Bronchial epithelial cell (primary cell): Measurements from ENCODE around the gene RNASE4. TPM values are rescaled to one million over a fixed set of nuclear protein-coding genes. Genes with fewer than 3 reads are reported as not detected.

Experiments
- DNase-seq: peaks from one replicate; pipeline ENCODE4 v3.0.0-alpha.2; 2010; ENCODE audit warnings: low read depth
- FAIRE-seq: peaks from 2 replicates; lab custom pipeline; 2011; peaks lifted over from hg19 to GRCh38; lab: Jason Lieb, UNC
- H3K27me3 ChIP-seq: 2 replicates; pipeline ENCODE4 v1.5.1; 2011; ENCODE audit warnings: low read length; ENCODE audit not compliant: control insufficient read depth, insufficient read depth
- H3K36me3 ChIP-seq: 2 replicates; pipeline ENCODE4 v1.5.1; 2011; ENCODE audit warnings: low read length; ENCODE audit not compliant: control insufficient read depth, insufficient read depth
- H3K4me3 ChIP-seq: 2 replicates; pipeline ENCODE4 v1.5.1; 2011; ENCODE audit warnings: mild to moderate bottlenecking, low read depth, low read length, control low read depth
- CTCF ChIP-seq: IDR thresholded peaks from 2 replicates; pipeline ENCODE4 v1.5.1; 2011; ENCODE audit warnings: mild to moderate bottlenecking, moderate library complexity, low read length, control low read depth, inconsistent platforms; ENCODE audit not compliant: insufficient read depth, severe bottlenecking
- total RNA-seq: library from RNA; depleted of rRNA; stranded (reverse); fragments of >200 nt; gene quantifications from 2 replicates; pipeline ENCODE4 v1.2.1, GENCODE V29; 2014

The RNASE4 gene
- total RNA-seq, 1 donor from 2014 or later = 4.7 TPM

- Histone ChIP-seq H3K27me3 (peaks cover 8% of the 10 kb centered on the region), H3K4me3 (peak overlapping the region; percentile 3), H3K36me3 (no peaks in the 10 kb centered on the region)
- peak; percentile 78 for DNase-seq
- no peak for FAIRE-seq
- no peak for TF ChIP-seq CTCF
Measured at GRCh38 chr14:20652996-20653975, 31.1 kb upstream of the RNASE4 start.

- no peak overlapping the region for H3K4me3 ChIP-seq
- DNase-seq (no peak), FAIRE-seq (no peak)
- H3K36me3 ChIP-seq = no peaks in the 10 kb centered on the region
- no peak for TF ChIP-seq CTCF
- peaks cover 8% of the 10 kb centered on the region for H3K27me3 ChIP-seq
Measured at GRCh38 chr14:20655851-20656250, 28.5 kb upstream of the RNASE4 start.

DNA sequence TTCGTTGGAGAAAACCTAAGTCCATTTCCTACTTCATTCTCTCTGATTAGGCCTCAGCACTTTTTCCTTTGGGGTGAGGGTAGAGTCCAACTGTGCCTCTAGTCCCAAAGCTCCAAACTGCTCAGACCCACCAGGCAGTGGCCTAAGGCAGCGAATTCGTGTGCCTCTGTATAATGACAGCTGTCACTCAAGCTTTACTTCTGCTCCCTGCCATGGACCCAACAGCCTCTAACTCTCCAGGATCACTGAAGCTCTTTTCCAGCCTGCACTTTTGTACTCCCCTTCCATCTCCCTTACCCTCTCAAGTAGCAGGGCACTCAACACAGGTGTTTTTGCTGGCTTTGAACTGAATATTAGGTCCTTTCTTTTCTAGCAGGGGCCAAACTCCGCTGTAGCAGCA lies 28.1 kb upstream of the RNASE4 start:
- no peak overlapping the region for H3K4me3 ChIP-seq
- FAIRE-seq (no peak), DNase-seq (no peak)
- TF ChIP-seq CTCF = no peak
- H3K27me3 ChIP-seq = peaks cover 8% of the 10 kb centered on the region
- H3K36me3 ChIP-seq = no peaks in the 10 kb centered on the region

GRCh38 chr14:20657216-20658211 lies 26.8 kb upstream of the RNASE4 start:
- Histone ChIP-seq H3K27me3 (peaks cover 8% of the 10 kb centered on the region), H3K36me3 (no peaks in the 10 kb centered on the region), H3K4me3 (no peak overlapping the region)
- TF ChIP-seq CTCF = peak; percentile 55
- DNase-seq = peak; percentile 76
- no peak for FAIRE-seq

DNA sequence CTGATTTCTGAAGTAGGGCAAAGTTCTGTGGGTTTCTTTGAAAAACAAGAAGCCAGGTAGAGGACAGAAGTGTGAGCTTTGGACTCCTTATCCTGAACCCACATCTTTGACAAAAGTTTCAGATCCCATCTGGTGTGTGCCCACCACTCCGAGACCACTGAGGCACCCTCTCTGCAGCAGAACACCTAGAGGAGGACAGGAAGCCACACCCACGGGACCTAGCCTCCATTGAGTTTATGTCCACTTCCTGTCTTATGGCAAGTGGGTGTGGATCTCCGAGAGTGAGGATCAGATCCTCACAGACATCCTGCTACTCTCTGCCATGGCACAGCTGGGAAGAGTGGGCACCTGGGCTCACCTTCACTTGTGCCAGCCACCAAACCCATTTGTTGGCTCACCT lies 26.1 kb upstream of the RNASE4 start:
- FAIRE-seq (no peak), DNase-seq (no peak)
- no peak overlapping the region for H3K4me3 ChIP-seq
- TF ChIP-seq CTCF = no peak
- H3K36me3 ChIP-seq = no peaks in the 10 kb centered on the region
- H3K27me3 ChIP-seq = peaks cover 8% of the 10 kb centered on the region
